Measurements from ENCODE around the gene GALNT3.
A peak's percentile ranks its signal among the peaks of the same experiment; 100 is the strongest.

GRCh38 chr2:165778653-165779451 is 15.2 kb downstream of the GALNT3 start:
- peak; percentile 40; the same call in 1 of the 2 replicates for TF ChIP-seq CTCF (conservative IDR thresholded peaks at IDR 0.05)
- TF ChIP-seq EZH2 (IDR thresholded peaks at IDR 0.05; ENCODE audit: low read depth) = no peak
